OCI-LY3 (cell line): ENCODE data around the gene COA8.

Experiments used
- CTCF ChIP-seq: fragments of 200-600, 300-600 bp; sonication (generic); IDR thresholded peaks from 2 replicates; pipeline ENCODE4 v1.5.1; 2014; ENCODE audit warnings: antibody characterized with exemption, low read length, low read depth
- EZH2phosphoT487 ChIP-seq: fragments of 200-600 bp; shearing (Covaris generic); IDR thresholded peaks from 2 replicates; pipeline ENCODE4 v1.6.1; 2018; ENCODE audit warnings: antibody characterized with exemption, mixed run types, low read depth

- TF ChIP-seq CTCF (no peak), EZH2phosphoT487 (no peak)
Observed at GRCh38 chr14:103630364-103631108, 67.8 kb downstream of the COA8 start.
